NCI-H1092 treated with DMSO at 0.1 percent for 48 hours (cell line): ENCODE results near the gene F8.
A peak's percentile ranks its signal among the peaks of the same experiment; 100 is the strongest.

Experiments used
- DNase-seq: peaks from one replicate; lab custom pipeline; 2025; lab: John Stamatoyannopoulos, UW

Gene F8

DNA sequence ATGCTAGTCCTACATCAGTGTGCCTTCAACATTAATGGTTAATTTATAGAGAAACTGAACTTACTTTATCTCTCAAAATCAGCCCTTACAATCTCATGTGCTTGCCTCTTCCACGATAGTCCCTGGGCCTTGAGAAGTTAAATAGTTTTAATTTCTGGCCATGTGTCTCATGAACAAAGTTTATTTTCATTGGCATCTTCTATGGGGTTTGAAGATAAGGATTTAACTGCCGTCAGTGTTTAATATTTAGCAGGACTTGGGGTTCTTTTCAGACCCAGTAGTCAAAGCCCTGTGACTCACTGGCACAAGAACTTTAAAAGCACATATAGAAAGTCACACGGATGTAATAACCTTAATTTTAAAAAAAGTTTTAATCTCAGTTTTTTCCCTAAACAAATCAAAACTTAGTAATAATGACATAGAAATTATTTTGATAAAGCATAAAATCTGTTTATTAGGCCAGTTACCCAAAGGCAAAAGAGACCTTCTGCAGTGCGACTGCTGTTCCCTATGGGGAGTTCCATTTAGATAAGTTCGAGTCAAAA lies 207.2 kb downstream of the F8 start:
- no peak for DNase-seq

DNA sequence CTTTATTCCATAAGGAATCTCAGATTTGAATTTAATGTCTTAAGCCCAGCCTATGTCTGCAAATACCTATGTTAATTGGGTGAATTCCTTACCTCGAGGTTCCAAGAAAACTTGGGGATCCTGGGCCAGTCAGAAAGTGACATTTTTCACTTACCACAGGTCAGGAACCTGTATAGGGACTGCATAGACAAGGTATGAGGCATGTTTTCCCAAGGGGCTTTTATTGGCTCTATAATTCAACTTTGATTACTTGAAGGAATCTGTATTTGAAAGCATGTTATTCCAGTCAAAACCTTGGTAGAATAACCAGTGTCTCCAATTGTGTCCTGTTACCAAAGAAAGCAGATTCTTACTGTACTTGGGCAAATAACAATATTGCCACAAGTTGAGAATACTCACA lies 208.7 kb downstream of the F8 start:
- no peak for DNase-seq

DNA sequence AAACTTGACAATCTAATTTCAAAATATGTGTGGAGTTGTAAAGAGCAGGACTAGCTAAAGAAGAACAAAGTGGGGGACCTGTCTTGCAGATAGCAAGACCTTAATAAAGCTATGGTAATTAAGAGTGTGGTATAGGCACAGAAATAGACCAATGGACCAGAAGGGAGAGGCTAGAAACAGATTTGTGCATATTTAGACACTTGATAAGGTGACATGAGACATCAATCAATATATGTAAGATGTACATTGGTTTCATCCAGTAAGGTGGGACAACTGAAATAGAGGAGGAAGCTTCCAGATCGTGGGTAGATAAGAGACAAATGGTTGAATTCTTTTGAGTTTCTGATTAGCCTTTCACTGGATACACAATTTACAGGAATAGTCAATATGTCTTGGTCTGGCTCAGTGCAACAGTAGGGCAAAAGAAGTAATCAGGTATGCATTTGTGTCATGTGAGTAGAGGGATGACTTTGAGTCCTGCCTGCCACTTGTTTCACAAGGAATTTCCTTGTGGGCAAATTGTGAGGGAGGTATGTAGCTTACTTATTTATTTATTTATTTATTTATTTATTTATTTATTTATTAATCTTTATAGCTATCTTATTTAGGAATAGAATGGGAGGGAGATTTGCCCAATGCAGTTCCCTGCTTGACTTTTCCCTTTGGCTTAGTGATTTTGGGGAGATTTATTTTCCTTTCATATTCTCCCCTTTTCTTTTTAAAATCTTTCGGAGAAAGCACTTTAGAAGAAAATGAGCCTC lies 210.0 kb downstream of the F8 start:
- no peak for DNase-seq

DNA sequence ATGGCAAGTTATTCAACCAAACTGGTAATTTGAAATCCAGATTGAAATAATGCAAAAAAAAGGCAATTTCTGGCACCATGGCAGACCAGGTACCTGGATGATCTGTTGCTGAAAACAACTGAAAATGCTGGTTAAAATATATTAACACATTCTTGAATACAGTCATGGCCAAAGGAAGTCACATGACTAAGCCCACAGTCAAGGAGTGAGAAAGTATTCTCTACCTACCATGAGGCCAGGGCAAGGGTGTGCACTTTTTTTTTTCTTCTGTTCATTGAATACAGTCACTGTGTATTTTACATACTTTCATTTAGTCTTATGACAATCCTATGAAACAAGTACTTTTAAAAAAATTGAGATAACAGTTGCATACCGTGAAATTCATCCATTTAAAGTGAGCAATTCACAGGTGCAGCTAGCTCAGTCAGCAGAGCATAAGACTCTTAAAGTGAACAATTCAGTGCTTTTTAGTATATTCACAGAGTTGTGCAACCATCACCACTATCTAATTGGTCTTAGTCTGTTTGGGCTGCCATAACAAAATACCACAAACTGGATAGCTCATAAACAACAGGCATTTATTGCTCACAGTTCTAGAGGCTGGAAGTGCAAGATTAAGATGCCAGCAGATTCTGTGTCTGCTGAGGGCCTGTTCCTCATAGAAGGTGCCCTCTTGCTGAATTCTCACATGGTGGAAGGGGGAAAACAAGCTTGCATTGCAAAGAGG lies 212.4 kb downstream of the F8 start:
- DNase-seq: no peak

DNA sequence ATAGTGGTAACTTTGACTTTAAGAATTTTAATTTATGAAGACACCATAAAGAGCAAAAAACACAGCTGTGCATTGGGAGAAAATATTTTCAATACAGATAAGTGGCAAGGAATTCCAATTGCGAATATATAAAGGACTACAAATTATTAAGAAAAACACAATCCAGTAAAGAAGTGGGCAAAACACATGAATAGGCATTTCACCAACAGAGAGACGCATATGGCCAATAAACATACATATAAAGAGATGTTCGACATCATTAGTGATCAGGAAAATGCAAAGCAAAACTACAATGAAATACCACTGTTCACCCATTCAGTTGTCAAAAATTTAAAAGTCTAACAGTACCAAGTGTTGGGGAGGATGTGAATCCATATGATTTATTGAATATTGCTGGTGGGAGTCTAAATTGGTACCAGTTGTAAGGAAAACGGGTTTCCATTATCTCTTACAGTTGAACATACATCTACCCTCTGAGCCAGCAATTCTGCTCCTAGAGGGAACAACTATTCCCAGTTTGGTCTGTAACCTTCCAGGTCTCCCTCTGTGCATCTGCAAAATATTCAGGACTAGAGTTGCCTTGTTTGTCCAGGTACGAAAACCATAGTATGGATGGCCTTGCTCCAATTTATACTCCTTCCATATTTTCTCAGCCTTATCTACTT lies 215.6 kb downstream of the F8 start:
- DNase-seq: no peak

DNA sequence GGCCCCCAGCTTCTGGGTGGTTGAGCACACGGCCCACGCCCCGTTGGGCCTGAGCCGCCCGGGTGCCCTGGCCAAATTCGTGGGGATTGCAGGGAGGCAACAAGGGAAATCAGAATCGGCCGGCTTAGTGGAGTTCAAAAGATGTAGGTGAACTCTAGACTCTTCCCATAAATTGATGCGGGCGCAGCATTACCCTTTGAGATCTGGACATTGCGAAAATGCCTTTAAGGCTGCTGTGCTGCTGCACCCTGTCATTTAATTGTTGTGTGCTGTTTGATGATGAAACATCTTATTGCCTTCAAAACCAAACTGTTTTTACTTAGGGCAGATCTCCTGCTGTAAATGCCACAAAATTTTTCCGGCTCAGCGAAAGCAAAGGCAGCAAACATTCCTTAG lies 216.8 kb downstream of the F8 start:
- DNase-seq: no peak

DNA sequence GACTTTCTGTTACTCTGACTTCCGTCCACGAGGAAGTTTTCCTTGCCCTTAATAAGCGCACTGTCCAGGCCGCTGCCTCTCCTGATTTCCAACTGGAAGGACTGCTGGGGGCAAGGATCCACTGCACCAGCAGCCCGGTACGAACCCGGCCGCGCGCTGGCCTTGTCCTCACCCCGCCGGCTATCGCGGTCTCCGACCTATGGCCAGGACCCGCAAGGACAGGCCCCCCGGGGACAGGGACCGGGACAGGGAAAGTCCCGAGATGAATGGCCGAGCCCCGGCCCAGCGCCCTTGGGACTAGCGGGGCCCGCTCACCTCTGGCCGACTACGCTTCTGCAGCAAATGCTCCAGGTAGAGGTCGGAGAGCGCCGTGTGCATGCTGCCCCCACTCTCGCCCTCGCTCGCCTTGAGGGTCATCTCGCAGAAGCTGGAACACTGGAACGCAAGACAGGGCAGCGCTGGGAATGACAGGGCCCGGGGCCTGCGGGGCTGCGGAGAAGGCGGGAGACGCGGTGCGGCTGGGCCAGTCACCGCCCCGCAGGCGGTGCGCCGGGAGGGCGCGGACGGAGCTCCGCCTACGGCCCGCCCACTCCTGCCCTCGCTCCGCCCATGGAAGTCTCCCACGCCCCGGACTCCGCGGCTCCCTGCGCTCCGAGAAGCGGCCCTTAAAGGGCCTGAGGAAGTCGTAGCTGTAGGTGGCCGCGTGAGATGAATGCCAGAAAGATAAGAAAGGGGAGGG lies 217.4 kb downstream of the F8 start, which contains the start of gene MPP1:
Gene MPP1, minus strand, starts transcription at position 529 of the 739 bp plus-strand sequence. Its CDS starts 112 bp downstream, at position 417.
- peak; percentile 61 for DNase-seq

DNA sequence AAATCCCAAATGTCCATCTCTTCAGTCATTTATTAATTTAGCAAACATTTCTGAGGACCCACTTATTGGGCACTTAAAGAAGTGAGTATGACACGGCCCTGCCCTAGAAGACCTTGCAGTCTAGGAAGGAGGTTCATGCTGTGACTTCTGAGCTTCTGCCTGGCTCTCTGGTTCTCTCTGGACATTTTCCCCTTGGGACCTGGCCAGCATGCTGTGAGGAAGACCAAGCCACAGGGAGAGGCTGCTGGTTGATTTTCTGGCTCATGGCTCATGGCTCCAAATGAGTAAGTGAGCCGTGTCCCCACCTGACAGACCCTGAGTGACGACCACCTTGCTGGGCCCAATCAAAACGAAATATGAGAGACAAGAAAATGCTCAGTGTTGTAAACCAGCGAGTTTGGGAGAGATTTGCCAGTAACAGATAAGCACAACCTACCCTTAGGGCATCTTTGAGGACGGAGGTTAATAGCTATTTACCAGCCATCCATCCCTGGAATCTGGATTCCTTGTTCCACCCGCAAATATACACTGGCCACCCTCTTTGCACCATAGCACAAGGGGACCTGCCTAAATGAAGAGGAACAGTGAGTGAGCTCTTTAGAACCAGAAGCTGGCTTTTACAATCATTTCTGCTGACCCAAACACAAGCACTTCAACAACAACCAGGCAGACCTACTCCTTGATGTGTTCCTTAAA lies 218.1 kb downstream of the F8 start:
- no peak for DNase-seq

DNA sequence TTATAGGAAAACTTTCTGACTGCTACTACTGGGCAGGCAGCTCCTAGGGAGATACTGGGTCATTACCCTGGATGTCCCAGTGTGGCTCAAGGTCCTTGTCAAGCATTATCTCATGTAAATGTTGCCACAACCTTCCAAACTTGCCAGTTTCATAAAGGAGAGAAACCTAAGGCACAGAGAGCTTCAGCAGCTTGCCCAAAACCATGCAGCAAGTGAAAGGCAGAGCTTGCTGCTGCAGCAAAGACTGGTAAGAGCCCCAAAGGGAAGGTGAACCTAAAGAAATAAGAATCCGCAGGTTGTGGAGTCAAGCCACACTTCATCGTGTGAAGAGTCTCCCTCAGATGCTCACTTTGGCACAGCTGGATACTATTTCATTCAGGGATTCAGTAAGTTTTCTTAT lies 219.6 kb downstream of the F8 start:
- DNase-seq: no peak

DNA sequence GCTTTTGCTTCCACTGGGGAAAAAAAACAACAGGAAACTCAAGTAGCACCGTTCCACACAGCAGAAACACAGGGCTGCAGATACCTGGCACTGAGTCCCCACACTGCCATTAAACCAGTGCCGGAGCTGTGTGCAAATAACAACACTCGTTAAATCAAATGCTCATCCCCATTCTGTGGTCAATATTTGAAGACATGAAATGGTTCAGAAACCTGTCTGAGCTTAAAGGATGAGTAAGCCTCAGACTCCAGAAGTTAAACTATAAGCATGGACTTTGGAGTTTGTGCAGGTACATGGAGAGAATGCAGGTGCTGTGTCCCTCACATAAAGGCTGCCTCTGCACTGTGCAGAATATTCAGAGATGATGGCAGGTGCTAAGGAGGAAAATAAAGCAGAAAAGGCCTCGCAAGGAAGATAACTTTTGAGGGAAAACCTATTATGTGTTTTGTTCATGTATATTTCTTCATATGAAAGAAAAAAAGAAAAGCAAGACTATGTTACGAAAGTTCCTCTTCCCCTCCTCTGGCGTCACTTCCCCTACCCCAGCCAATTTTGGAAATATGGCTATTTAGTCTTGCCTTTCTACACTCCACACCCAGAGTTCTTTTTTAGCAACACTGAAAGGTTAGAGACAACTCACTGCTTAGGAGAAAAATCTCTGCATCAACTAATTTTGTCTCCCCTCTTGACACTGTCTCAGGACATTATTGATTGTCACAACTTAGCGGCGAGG lies 221.9 kb downstream of the F8 start:
- no peak for DNase-seq

DNA sequence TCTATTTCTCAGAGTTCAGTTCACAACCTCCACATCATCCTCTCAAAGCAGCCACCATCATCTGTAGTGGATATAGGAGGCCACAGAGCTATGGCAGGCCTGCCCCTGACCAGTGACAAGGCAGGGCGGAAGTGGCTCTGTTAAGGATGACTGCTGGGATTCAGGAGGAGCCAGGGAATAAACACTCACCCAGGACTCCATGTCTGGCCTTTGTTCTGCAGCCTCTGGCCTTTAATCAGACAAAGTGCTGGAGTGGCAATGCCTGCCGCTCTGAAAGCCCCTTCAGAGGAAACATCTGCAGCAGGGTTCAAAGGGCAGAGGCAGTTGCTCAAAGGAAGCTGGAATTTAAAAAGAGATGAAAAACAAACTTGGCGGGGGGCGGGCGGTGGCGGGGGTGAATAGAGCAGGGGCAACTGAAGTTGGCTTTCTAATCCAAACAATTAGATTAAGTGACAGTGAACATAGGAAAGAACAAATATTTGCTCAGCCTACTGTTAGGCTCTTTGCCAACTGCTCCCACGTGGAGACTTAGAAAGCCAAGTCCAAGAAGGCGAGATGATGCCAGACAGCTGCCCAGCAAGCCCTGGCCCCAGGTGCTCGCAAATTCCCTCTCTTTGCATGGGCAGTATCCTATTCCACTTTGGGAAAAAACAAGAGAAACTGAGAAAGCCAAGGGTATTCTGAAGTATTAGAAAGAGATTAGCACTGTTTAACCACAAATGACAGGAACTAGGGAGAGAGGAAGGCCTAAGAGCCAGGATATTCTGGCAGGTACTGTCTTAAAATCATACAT lies 222.8 kb downstream of the F8 start:
- peak; percentile 96 for DNase-seq

DNA sequence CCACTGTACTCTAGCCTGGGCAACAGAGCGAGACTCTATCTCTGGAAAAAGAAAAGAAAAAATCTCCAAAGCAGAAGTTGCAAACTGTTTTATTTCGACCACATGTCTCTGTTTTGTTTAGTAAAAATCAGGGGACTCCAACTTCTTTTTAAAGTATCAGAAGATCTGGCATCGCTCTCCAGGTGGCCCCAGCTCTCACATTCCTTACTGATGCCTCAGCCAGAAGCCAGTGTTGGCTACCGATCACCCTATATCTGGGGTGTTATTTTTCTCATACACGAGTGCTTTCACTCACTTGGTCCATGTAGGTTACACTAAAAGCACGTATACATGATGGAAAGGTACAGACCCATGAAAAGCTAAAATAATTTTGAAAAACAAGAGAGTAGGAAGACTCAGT lies 225.5 kb downstream of the F8 start:
- DNase-seq: no peak

DNA sequence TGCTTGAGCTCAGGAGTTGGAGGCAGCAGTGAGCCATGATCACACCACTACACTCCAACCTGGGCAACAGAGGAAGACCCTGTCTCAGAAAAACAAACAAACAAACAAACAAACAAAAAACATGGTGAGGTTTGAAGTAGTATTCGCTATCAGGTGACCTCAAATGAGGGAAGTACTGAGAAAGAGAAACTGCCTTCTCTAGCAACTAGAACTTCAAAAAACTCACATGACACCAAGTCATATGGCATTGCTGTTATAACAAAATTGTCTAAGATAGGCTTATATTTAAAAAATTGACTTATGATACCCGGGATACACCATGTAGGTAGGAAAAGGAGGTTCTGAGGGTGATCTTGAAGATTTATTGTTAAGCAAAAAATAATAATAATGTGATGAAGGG lies 227.5 kb downstream of the F8 start:
- DNase-seq: no peak

DNA sequence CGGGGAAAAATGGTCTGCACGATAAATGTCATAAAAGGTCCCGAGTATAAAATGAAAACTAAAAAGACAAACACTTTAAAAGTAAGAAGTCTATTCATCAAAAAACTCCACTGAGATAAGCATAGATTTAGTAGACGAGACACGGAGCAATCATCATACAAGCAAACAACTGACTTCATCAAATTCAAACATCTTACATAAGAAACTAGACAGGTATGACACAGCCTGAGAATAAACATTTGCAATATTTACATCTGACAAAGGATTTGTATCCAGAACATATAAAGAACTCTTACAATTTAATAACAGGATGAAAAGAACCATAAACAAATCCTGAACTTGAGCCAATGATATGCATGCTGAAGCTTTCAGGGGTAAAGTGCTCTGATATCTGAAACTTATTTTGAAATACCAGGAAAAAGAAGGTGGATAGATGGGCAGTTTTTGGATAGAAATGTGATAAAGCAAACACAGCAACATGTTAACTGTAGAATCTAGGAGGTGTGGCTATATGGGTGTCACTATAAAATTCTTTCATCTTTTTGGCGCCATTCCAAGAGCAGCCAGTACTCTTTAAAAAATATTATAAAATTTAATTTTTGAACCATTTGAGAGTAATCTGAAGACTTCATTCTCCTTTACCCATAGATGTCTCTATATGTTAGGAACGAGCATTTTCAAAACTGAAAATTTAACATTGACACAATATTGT lies 229.3 kb downstream of the F8 start:
- no peak for DNase-seq

DNA sequence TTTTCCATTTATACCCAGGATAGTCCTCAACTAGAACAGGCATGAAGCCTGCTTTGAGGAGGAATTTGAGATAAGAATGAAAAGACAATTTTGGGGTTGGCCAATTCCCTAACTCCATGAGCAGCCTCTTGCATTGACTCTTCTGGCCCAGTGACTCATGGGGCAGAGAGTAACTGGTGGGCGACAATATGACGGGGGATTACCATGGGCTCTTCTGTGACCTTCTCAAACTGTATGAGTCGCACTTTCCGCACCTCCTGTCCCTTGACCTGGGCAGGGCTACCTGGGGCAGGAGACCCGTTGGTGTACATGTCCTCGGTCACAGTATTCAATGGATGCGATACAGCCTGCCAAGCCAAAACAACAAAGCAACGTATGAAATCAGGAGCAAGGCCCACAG lies 230.6 kb downstream of the F8 start:
- DNase-seq: no peak

DNA sequence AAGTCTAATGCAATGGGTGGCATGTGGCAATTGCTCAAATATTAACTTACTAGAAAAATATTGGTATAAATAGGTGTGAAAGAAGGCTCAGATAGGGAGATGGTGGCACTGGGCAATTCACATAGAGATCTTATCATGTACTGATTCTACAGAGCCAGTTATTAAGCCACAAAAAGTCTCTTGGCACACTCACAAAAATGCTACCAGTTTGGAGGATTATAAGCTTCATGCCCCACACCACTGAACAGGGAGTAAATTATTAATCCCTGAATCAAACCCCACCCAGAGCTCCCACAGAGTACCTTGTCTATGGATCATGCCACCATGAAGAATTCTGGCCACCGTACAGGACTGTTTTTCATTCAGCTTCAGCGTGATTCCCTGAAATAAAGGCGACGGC lies 231.1 kb downstream of the F8 start:
- no peak for DNase-seq
